ENCODE measurements around the gene ALPI. TPM values are rescaled to one million over a fixed set of nuclear protein-coding genes. Genes with fewer than 3 reads are reported as not detected.

ALPI gene
- total RNA-seq, 1 experiment from 2014 or later = not detected

DNA sequence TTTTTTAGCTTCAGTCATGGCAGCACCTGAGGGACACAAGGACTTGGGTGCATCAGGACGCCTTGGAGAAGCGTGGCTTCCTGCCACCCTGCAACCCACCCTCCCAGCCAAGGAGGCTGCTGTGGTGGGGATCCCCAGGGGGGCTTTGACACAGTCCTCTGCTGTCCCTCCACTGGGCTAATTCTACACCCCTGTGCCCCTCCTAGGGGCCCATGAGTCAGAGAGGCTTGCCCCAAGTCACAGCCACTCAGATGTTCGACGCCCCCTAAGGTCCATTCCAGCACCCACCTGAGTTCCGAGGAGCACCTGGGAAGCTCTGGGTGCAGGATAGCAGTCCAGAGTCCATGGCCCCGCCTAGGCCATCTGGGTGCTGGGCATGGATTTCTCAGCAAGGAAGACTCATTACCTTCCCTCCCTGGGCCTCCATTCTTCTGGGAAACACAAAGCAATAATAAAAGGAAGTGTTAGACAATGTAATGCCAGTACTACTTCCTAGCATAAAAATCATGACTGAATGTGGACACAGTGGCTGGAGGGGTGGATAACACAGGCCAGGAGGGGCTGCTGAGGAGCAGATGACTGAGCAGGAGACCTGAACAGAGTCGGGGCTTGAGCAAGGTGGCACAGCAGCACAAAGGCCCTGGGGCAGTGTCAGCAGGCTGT, 45.6 kb upstream of the ALPI start:
- no peak for DNase-seq
- ChIA-PET CTCF (no interaction called here), POLR2A (ENCODE audit: unreplicated experiment) (no interaction called here)
- H4K20me1 ChIP-seq (ENCODE audit: insufficient read depth) = no peaks in the 10 kb centered on the region
- no peaks in the 10 kb centered on the region for H3K9me2 ChIP-seq (ENCODE audit: insufficient read depth)
- H3F3A ChIP-seq (ENCODE audit: insufficient read depth, low read depth) = no peaks in the 10 kb centered on the region; the same call in 1 of the 2 replicates
- H3K4me3 ChIP-seq = no peak overlapping the region
- TF ChIP-seq EZH2 (IDR thresholded peaks at IDR 0.05; ENCODE audit: low read depth) = no peak
- TF ChIP-seq, protein P1, sequence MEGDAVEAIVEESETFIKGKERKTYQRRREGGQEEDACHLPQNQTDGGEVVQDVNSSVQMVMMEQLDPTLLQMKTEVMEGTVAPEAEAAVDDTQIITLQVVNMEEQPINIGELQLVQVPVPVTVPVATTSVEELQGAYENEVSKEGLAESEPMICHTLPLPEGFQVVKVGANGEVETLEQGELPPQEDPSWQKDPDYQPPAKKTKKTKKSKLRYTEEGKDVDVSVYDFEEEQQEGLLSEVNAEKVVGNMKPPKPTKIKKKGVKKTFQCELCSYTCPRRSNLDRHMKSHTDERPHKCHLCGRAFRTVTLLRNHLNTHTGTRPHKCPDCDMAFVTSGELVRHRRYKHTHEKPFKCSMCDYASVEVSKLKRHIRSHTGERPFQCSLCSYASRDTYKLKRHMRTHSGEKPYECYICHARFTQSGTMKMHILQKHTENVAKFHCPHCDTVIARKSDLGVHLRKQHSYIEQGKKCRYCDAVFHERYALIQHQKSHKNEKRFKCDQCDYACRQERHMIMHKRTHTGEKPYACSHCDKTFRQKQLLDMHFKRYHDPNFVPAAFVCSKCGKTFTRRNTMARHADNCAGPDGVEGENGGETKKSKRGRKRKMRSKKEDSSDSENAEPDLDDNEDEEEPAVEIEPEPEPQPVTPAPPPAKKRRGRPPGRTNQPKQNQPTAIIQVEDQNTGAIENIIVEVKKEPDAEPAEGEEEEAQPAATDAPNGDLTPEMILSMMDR (conservative IDR thresholded peaks at IDR 0.05) = no peak
- no peaks in the 10 kb centered on the region for H3K4me1 ChIP-seq (replicated peaks; ENCODE audit: insufficient read depth)
- no TSS peak for BruUV-seq (replicated peaks)
- H3K27me3 ChIP-seq (ENCODE audit: insufficient read depth, low read depth) = no peaks in the 10 kb centered on the region
- no peak overlapping the region for H3K4me2 ChIP-seq
- intact Hi-C loops (cut with micrococcal nuclease; ENCODE audit: unreplicated experiment) = no loop called here
- H3K36me3 ChIP-seq (ENCODE audit: low read depth) = no peaks in the 10 kb centered on the region
- H3K9me3 ChIP-seq (ENCODE audit: insufficient read depth, low read depth) = no peaks in the 10 kb centered on the region
- no peak overlapping the region for H2AFZ ChIP-seq
- no peak overlapping the region for H3K27ac ChIP-seq
- H3K79me2 ChIP-seq (ENCODE audit: low read depth) = no peaks in the 10 kb centered on the region

DNA sequence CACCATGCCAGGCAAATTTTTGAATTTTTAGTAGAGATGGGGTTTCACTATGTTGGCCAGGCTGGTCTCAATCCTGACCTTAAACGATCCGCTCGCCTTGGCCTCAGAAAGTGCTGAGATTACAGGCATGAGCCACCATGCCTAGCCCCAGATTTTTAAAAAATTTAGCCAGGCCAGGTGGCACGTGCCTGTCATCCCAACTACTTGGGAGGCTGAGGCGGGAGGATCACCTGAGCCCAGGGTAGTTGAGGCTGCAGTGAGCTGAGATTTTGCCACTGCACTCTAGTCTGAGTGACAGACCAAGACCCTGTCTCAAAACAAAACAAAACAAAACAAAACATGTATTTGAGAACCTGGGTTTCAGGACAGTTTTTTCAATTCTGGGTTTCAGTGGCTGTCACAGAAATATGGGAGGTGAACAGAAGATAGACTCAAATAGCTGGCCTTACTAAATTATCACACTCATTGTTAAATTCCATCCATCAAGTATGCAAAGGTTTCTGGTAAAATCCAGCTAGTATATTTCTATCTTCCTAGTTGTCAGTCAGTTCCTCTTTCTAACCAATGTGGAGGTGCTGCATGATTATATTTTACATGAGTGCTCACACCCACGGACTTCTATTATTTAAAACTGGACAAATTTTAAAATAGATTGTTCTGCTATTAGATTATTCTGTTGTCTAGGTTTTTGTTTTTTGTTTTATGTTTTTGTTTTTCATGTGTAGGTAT, 43.9 kb upstream of the ALPI start:
- H3K4me1 ChIP-seq (replicated peaks; ENCODE audit: insufficient read depth) = no peaks in the 10 kb centered on the region
- no peak for TF ChIP-seq EZH2 (IDR thresholded peaks at IDR 0.05; ENCODE audit: low read depth)
- TF ChIP-seq, protein P1 (conservative IDR thresholded peaks at IDR 0.05) = no peak
- ChIA-PET CTCF (no interaction called here), POLR2A (ENCODE audit: unreplicated experiment) (interaction anchor here (0.7 kb wide), 1 partner anchor 867 kb away, joined by 4 read pairs; no protein-coding TSS in a partner anchor)
- no peak overlapping the region for H3K27ac ChIP-seq
- no peaks in the 10 kb centered on the region for H3K9me3 ChIP-seq (ENCODE audit: insufficient read depth, low read depth)
- no peaks in the 10 kb centered on the region for H4K20me1 ChIP-seq (ENCODE audit: insufficient read depth)
- no peak overlapping the region for H3K4me2 ChIP-seq
- no peaks in the 10 kb centered on the region for H3K79me2 ChIP-seq (ENCODE audit: low read depth)
- no peak overlapping the region for H2AFZ ChIP-seq
- intact Hi-C loops (cut with micrococcal nuclease; ENCODE audit: unreplicated experiment) = no loop called here
- no peak overlapping the region for H3K4me3 ChIP-seq
- no TSS peak for BruUV-seq (replicated peaks)
- H3K36me3 ChIP-seq (ENCODE audit: low read depth) = no peaks in the 10 kb centered on the region
- no peaks in the 10 kb centered on the region for H3K9me2 ChIP-seq (ENCODE audit: insufficient read depth)
- no peaks in the 10 kb centered on the region for H3K27me3 ChIP-seq (ENCODE audit: insufficient read depth, low read depth)
- no peak for DNase-seq
- H3F3A ChIP-seq (ENCODE audit: insufficient read depth, low read depth) = no peaks in the 10 kb centered on the region; the same call in 1 of the 2 replicates

DNA sequence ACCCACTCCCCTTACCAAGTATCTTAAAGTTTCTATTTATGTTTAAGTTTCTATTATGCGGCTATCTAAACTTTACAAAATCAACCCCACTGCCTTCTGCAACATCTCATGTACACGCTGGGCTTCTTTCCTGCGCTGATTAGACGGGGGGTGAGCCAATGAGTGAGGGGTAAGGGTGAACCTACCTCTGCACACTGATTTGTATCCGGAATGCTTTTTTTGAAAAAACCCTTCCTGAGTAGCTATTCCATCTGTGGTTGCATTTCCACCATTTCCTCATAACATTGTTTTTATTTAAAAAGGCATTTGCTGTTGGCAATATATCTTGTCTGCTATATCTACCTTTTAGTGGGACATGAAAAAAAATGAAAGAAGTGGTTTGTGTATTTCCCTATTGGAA, 43.0 kb upstream of the ALPI start:
- TF ChIP-seq EZH2 (IDR thresholded peaks at IDR 0.05; ENCODE audit: low read depth) = no peak
- TF ChIP-seq, protein P1 (conservative IDR thresholded peaks at IDR 0.05) = no peak
- CTCF ChIA-PET = interaction anchor here (0.6 kb wide), 1 partner anchor 722 kb away, joined by 3 read pairs; no protein-coding TSS in a partner anchor

More for the DNA sequence above, 43.0 kb upstream of the ALPI start:
- Histone ChIP-seq H2AFZ (no peak overlapping the region), H3K27ac (no peak overlapping the region), H3K27me3 (ENCODE audit: insufficient read depth, low read depth) (no peaks in the 10 kb centered on the region), H4K20me1 (ENCODE audit: insufficient read depth) (no peaks in the 10 kb centered on the region), H3K79me2 (ENCODE audit: low read depth) (no peaks in the 10 kb centered on the region), H3K36me3 (ENCODE audit: low read depth) (no peaks in the 10 kb centered on the region), H3K4me1 (replicated peaks; ENCODE audit: insufficient read depth) (no peaks in the 10 kb centered on the region), H3K4me2 (no peak overlapping the region), H3K9me3 (ENCODE audit: insufficient read depth, low read depth) (no peaks in the 10 kb centered on the region), H3K9me2 (ENCODE audit: insufficient read depth) (no peaks in the 10 kb centered on the region), H3K4me3 (no peak overlapping the region), H3F3A (ENCODE audit: insufficient read depth, low read depth) (no peaks in the 10 kb centered on the region; the same call in 1 of the 2 replicates)
- intact Hi-C loops (cut with micrococcal nuclease; ENCODE audit: unreplicated experiment) = no loop called here
- POLR2A ChIA-PET (ENCODE audit: unreplicated experiment) = interaction anchor here (0.7 to 0.8 kb wide), 2 partner anchors 18 to 867 kb away, joined by 4 to 7 read pairs; no protein-coding TSS in a partner anchor
- no TSS peak for BruUV-seq (replicated peaks)
- no peak for DNase-seq

All from PC-9 (cell line).